CD8-positive, alpha-beta memory T cell (primary cell): ENCODE results near the gene LXN. TPM values are rescaled to one million over a fixed set of nuclear protein-coding genes. Genes with fewer than 3 reads are reported as not detected.

Experiments used
- CTCF ChIA-PET: fragments of 350-600 bp; sonication (Branson Sonifier 250); formaldehyde crosslinking; loops from one replicate; lab custom pipeline; 2021; ENCODE audit warnings: antibody characterized with exemption; lab: Charles Lee
- POLR2A ChIA-PET: fragments of 350-600 bp; sonication (Branson Sonifier 250); formaldehyde crosslinking; loops from one replicate; lab custom pipeline; 2021; ENCODE audit warnings: antibody characterized with exemption; lab: Charles Lee
- DNase-seq, 5 donors: peaks; one replicate each; pipeline versions ENCODE4 v3.0.0 to v3.0.0-alpha.2; 2020 to 2022; ENCODE audit warnings: mixed read lengths in 1 of 5
- H3K27ac ChIP-seq: one replicate; pipeline ENCODE4 v1.7.0; 2013; ENCODE audit warnings: low read depth, mild to moderate bottlenecking, low read length, moderate library complexity
- H3K27me3 ChIP-seq: 2 replicates; pipeline ENCODE4 v1.7.0; 2013; ENCODE audit warnings: low read length, mild to moderate bottlenecking; ENCODE audit not compliant: insufficient read depth, poor library complexity, severe bottlenecking
- H3K36me3 ChIP-seq: 2 replicates; pipeline ENCODE4 v1.7.0; 2013; ENCODE audit warnings: mild to moderate bottlenecking, low read length, moderate library complexity; ENCODE audit not compliant: insufficient read depth
- H3K4me1 ChIP-seq: 2 replicates; pipeline ENCODE4 v1.7.0; 2013; ENCODE audit warnings: mild to moderate bottlenecking, low read length, moderate library complexity; ENCODE audit not compliant: insufficient read depth
- H3K4me3 ChIP-seq: 2 replicates; pipeline ENCODE4 v1.7.0; 2013; ENCODE audit warnings: mild to moderate bottlenecking, low read length
- H3K9me3 ChIP-seq: 2 replicates; pipeline ENCODE4 v1.7.0; 2013; ENCODE audit warnings: mild to moderate bottlenecking, low read length
- H3K27ac Mint-ChIP-seq, 8 donors: one replicate each; pipeline ENCODE4 v1.8.0; 2020 to 2021; ENCODE audit warnings: mixed read lengths in 8 of 8, mild to moderate bottlenecking in 6 of 8, inconsistent platforms in 3 of 8, moderate library complexity in 3 of 8
- H3K27me3 Mint-ChIP-seq, 2 donors: one replicate each; pipeline ENCODE4 v1.8.0; 2020 to 2021; ENCODE audit warnings: mixed read lengths in 2 of 2, mild to moderate bottlenecking in 1 of 2, moderate library complexity in 1 of 2
- H3K36me3 Mint-ChIP-seq, 3 donors: one replicate each; pipeline ENCODE4 v1.8.0; 2020 to 2021; ENCODE audit warnings: mixed read lengths in 3 of 3, inconsistent platforms in 1 of 3, mild to moderate bottlenecking in 1 of 3
- H3K4me1 Mint-ChIP-seq, 3 donors: one replicate each; pipeline ENCODE4 v1.8.0; 2020 to 2021; ENCODE audit warnings: mixed read lengths in 3 of 3, inconsistent platforms in 1 of 3, mild to moderate bottlenecking in 1 of 3
- H3K4me3 Mint-ChIP-seq, 7 donors: one replicate each; pipeline ENCODE4 v1.8.0; 2020 to 2021; ENCODE audit warnings: mixed read lengths in 7 of 7, mild to moderate bottlenecking in 6 of 7, moderate library complexity in 4 of 7, inconsistent platforms in 2 of 7
- H3K9me3 Mint-ChIP-seq, 5 donors: one replicate each; pipeline ENCODE4 v1.8.0; 2020 to 2022; ENCODE audit warnings: mixed read lengths in 5 of 5, mild to moderate bottlenecking in 3 of 5, moderate library complexity in 2 of 5, inconsistent platforms in 1 of 5
- polyA plus RNA-seq: library from polyadenylated mRNA; unstranded; fragments of 300-500 nt; fragmentation: Illumina TruSeq; gene quantifications from one replicate; pipeline ENCODE4 v1.2.3, GENCODE V29; 2021
- total RNA-seq, 2 experiments: library from RNA; stranded (reverse); gene quantifications; one replicate each; pipeline ENCODE4 v1.2.3, GENCODE V29; 2021

LXN gene, protein sequence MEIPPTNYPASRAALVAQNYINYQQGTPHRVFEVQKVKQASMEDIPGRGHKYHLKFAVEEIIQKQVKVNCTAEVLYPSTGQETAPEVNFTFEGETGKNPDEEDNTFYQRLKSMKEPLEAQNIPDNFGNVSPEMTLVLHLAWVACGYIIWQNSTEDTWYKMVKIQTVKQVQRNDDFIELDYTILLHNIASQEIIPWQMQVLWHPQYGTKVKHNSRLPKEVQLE
- 1 to 10 TPM; 4.7 to 5.3 TPM for total RNA-seq
- 10.7 TPM for polyA plus RNA-seq

DNA sequence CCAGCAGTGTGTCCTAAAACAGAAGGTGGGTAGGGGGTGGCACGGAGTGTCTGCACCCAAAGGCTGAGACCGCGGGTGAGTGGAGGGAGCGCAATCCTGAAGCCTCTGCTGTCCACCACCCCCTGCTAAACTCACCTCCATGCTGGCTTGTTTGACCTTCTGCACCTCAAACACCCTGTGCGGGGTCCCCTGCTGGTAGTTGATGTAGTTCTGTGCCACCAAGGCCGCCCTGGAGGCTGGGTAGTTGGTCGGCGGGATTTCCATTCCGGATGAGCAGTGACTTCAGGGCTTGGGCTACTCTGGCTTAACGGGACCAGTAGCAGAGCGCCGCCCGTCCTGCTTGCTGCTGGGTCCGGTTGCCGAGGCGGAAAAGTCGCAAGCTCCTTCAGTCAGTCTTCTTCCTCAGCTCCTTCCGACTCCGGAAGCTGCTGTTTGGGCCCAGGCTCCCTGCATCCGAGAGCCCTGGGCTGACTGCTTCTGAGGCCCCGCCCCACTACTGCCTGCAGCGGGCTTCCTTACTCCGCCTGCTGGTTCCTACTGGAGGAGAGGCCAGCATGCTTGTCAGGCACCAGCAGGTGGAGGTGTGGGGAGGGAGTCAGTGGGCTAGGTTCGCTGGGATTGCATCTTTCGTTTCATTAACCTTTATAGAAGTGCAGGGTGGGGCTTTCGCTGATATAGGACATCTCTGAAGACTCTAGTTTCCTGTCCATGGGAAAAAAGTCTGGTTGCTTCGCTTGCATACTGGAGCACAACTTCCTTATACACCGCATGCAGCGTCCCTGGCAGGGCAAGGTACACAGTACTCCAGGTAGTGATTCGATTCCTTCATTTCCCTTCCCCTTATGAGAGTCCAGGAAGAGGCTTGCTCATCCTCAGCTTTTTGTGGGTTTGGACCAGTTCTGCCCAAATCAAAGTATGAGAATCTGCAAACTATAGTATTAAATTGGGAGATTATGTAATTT, at the start of gene LXN:
Gene LXN (minus strand): TSS at position 434 of the 962 bp plus-strand sequence. CDS start 170 bp downstream, at position 264.
- H3K36me3 Mint-ChIP-seq: peaks cover 0 to 50% (median 6%) of the 10 kb centered on the region in 3 donors
- ChIA-PET POLR2A (no interaction called here), CTCF (interaction anchor here (1.0 to 1.8 kb wide), 3 partner anchors 11 to 28 kb away, joined by 6 to 7 read pairs (median 7); partner anchors contain the start of gene GFM1)
- H3K4me3 Mint-ChIP-seq: peak within 1 kb of the TSS; percentile 88 to 98 (median 93)
- Histone ChIP-seq H3K4me3 (peak within 1 kb of the TSS; percentile 72), H3K36me3 (peaks cover 9% of the 10 kb centered on the region), H3K4me1 (peaks cover 11% of the 10 kb centered on the region), H3K27ac (peak within 1 kb of the TSS; percentile 2), H3K27me3 (no peaks in the 10 kb centered on the region), H3K9me3 (no peaks in the 10 kb centered on the region)
- H3K27me3 Mint-ChIP-seq: no peaks in the 10 kb centered on the region
- H3K9me3 Mint-ChIP-seq: no peaks in the 10 kb centered on the region
- H3K4me1 Mint-ChIP-seq: peaks cover 24 to 34% (median 32%) of the 10 kb centered on the region in 3 donors
- DNase-seq: peak; percentile 69 to 82 (median 76)
- peak within 1 kb of the TSS; percentile 65 to 96 (median 92) for H3K27ac Mint-ChIP-seq

DNA sequence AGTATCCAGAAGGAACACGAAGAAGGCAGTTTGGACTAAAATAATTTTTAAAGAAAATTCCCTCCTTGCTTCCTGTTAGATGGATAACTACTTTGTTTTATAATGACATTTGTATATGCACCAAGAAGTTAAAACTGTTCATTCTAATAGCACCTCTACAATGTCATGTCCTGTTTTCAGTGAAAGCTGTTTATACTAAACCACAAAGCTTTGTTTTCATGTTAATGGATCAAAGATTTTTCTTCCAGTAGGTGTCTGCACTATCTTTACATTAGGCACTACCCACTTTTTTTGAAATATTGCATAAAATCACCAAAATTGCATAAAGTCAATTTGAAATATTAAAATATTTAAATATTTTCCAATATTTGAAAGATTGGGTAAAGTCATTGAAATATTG, 49.7 kb upstream of the LXN start:
- Mint-ChIP-seq H3K4me1 (peaks cover 29 to 46% (median 32%) of the 10 kb centered on the region in 3 donors), H3K27me3 (no peaks in the 10 kb centered on the region), H3K4me3 (no peak overlapping the region), H3K27ac (peak overlapping the region in 5 of 8 donors; percentile 17 to 71 (median 37)), H3K9me3 (no peaks in the 10 kb centered on the region), H3K36me3 (peaks cover 0 to 7% (median 3%) of the 10 kb centered on the region in 3 donors)
- Histone ChIP-seq H3K27me3 (no peaks in the 10 kb centered on the region), H3K9me3 (no peaks in the 10 kb centered on the region), H3K27ac (no peak overlapping the region), H3K36me3 (no peaks in the 10 kb centered on the region), H3K4me3 (no peak overlapping the region), H3K4me1 (peaks cover 25% of the 10 kb centered on the region)
- DNase-seq: no peak
- ChIA-PET POLR2A (interaction anchor here (0.7 to 1.0 kb wide), 3 partner anchors 18 to 80 kb away, joined by 3 to 7 read pairs (median 5); partner anchors contain the start of gene MFSD1), CTCF (interaction anchor here (1.7 kb wide), 1 partner anchor 81 kb away, joined by 5 read pairs; no protein-coding TSS in a partner anchor)

- Histone ChIP-seq H3K27ac (no peak overlapping the region), H3K9me3 (no peaks in the 10 kb centered on the region), H3K27me3 (no peaks in the 10 kb centered on the region), H3K4me3 (no peak overlapping the region), H3K4me1 (peaks cover 25% of the 10 kb centered on the region), H3K36me3 (no peaks in the 10 kb centered on the region)
- no peaks in the 10 kb centered on the region for H3K27me3 Mint-ChIP-seq
- POLR2A ChIA-PET: no interaction called here
- no peak overlapping the region for H3K4me3 Mint-ChIP-seq
- peaks cover 35 to 42% (median 38%) of the 10 kb centered on the region in 3 donors for H3K4me1 Mint-ChIP-seq
- CTCF ChIA-PET: interaction anchor here (2.7 kb wide), 1 partner anchor 9 kb away, joined by 19 read pairs; no protein-coding TSS in a partner anchor
- H3K9me3 Mint-ChIP-seq: no peaks in the 10 kb centered on the region
- peaks cover 0 to 15% (median 9%) of the 10 kb centered on the region in 3 donors for H3K36me3 Mint-ChIP-seq
- DNase-seq: no peak
- no peak overlapping the region for H3K27ac Mint-ChIP-seq
Measured at GRCh38 chr3:158718490-158719170, 46.2 kb upstream of the LXN start.

- H3K36me3 ChIP-seq: no peaks in the 10 kb centered on the region
- no peaks in the 10 kb centered on the region for H3K9me3 Mint-ChIP-seq
- POLR2A ChIA-PET: no interaction called here
- no peaks in the 10 kb centered on the region for H3K27me3 ChIP-seq
- peak overlapping the region in 2 of 8 donors; percentile 61 to 96 for H3K27ac Mint-ChIP-seq
- peaks cover 25 to 32% (median 31%) of the 10 kb centered on the region in 3 donors for H3K4me1 Mint-ChIP-seq
- H3K27me3 Mint-ChIP-seq: no peaks in the 10 kb centered on the region
- H3K9me3 ChIP-seq: no peaks in the 10 kb centered on the region
- DNase-seq: no peak
- CTCF ChIA-PET: interaction anchor here (2.7 kb wide), 1 partner anchor 10 kb away, joined by 19 read pairs; no protein-coding TSS in a partner anchor
- no peak overlapping the region for H3K27ac ChIP-seq
- no peak overlapping the region for H3K4me3 ChIP-seq
- H3K4me3 Mint-ChIP-seq: no peak overlapping the region
- peaks cover 0 to 21% (median 9%) of the 10 kb centered on the region in 3 donors for H3K36me3 Mint-ChIP-seq
- H3K4me1 ChIP-seq: peaks cover 16% of the 10 kb centered on the region
Measured at GRCh38 chr3:158717576-158717975, 45.1 kb upstream of the LXN start.

GRCh38 chr3:158713094-158713499, 40.6 kb upstream of the LXN start:
- H3K4me1 Mint-ChIP-seq: peaks cover 0 to 15% (median 2%) of the 10 kb centered on the region in 3 donors
- no peaks in the 10 kb centered on the region for H3K9me3 Mint-ChIP-seq
- H3K4me1 ChIP-seq: no peaks in the 10 kb centered on the region
- H3K27ac ChIP-seq: no peak overlapping the region
- DNase-seq: no peak
- CTCF ChIA-PET: interaction anchor here (1.2 kb wide), 1 partner anchor 15 kb away, joined by 5 read pairs; no protein-coding TSS in a partner anchor
- no peaks in the 10 kb centered on the region for H3K27me3 ChIP-seq
- peaks cover 4 to 56% (median 22%) of the 10 kb centered on the region in 3 donors for H3K36me3 Mint-ChIP-seq
- POLR2A ChIA-PET: no interaction called here
- peak overlapping the region in 2 of 8 donors; percentile 17 to 33 for H3K27ac Mint-ChIP-seq
- no peak overlapping the region for H3K4me3 ChIP-seq
- H3K27me3 Mint-ChIP-seq: no peaks in the 10 kb centered on the region
- H3K4me3 Mint-ChIP-seq: no peak overlapping the region
- H3K9me3 ChIP-seq: no peaks in the 10 kb centered on the region
- H3K36me3 ChIP-seq: peaks cover 9% of the 10 kb centered on the region

DNA sequence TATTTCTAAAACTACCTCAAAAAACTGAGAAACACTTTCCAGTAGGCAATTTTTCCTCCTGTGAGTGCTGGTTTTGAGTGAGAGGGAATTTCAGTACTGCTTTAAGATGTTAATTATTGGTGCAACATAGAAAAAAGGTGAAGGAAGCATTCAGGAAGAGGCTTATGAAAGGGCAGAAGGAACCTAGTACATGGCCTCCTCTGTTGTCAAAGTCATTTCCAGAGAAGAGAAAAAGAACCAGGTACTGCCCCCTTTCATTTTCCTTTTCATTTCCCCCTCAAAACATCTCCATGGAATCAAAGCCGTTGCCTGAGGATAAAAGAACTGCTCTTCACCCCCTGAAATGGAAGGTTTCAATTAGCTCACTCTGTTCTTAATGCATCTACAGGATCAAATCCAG, 40.0 kb upstream of the LXN start:
- Mint-ChIP-seq H3K27me3 (no peaks in the 10 kb centered on the region), H3K4me1 (peaks cover 0 to 12% (median 2%) of the 10 kb centered on the region in 3 donors), H3K36me3 (peaks cover 5 to 61% (median 23%) of the 10 kb centered on the region in 3 donors), H3K9me3 (no peaks in the 10 kb centered on the region), H3K4me3 (no peak overlapping the region), H3K27ac (peak overlapping the region in 1 of 8 donors; percentile 17)
- H3K4me1 ChIP-seq: no peaks in the 10 kb centered on the region
- no peak overlapping the region for H3K4me3 ChIP-seq
- DNase-seq: no peak
- H3K27ac ChIP-seq: no peak overlapping the region
- ChIA-PET CTCF (interaction anchor here (1.2 kb wide), 1 partner anchor 16 kb away, joined by 5 read pairs; no protein-coding TSS in a partner anchor), POLR2A (no interaction called here)
- no peaks in the 10 kb centered on the region for H3K9me3 ChIP-seq
- no peaks in the 10 kb centered on the region for H3K27me3 ChIP-seq
- peaks cover 9% of the 10 kb centered on the region for H3K36me3 ChIP-seq

DNA sequence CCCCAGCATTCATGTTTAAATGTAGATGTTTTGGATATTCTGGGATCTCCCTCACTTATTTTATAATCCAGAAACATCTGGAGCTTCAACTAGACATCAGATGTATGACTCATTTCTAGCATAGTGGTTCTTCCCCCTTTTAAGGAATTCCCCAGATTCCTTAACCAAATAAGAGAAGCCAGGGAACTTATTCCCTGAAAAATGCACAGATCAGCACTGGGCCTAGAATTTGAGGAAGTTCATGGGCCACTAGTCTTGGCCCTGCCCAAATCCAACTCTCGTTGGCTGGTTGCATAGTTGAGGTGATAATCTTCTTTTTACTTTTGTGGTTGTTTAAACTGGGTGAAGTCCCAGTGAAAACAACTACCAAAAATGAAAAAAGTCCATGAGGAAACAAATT, 39.4 kb upstream of the LXN start:
- H3K4me1 ChIP-seq: no peaks in the 10 kb centered on the region
- H3K27ac Mint-ChIP-seq: peak overlapping the region in 2 of 8 donors; percentile 44 to 52
- POLR2A ChIA-PET: no interaction called here

More for the DNA sequence above, 39.4 kb upstream of the LXN start:
- H3K9me3 Mint-ChIP-seq: no peaks in the 10 kb centered on the region
- Histone ChIP-seq H3K4me3 (no peak overlapping the region), H3K9me3 (no peaks in the 10 kb centered on the region), H3K36me3 (peaks cover 14% of the 10 kb centered on the region), H3K27me3 (no peaks in the 10 kb centered on the region), H3K27ac (no peak overlapping the region)
- H3K27me3 Mint-ChIP-seq: no peaks in the 10 kb centered on the region
- peaks cover 0 to 10% (median 2%) of the 10 kb centered on the region in 3 donors for H3K4me1 Mint-ChIP-seq
- CTCF ChIA-PET: no interaction called here
- peaks cover 9 to 65% (median 27%) of the 10 kb centered on the region in 3 donors for H3K36me3 Mint-ChIP-seq
- H3K4me3 Mint-ChIP-seq: no peak overlapping the region
- DNase-seq: no peak
